Uterus (tissue), 2 donors: ENCODE measurements around the gene NUDT7.

Source experiments
- POLR2A ChIP-seq, 2 donors: fragments of 450-650 bp; IDR thresholded peaks; one replicate each; pipeline ENCODE4 v1.6.1; 2016; ENCODE audit warnings: antibody characterized with exemption in 2 of 2, mild to moderate bottlenecking in 1 of 2, moderate library complexity in 1 of 2
- TF ChIP-seq, protein P1 (sequence below), 4 experiments: fragments of 200-600 bp in 2 of 4; fragments of 450-650 bp in 2 of 4; sonication (generic) in 2 of 4; IDR thresholded peaks; one replicate each; pipeline ENCODE4 v1.5.1; 2016 to 2019; ENCODE audit warnings: antibody characterized with exemption in 4 of 4, mild to moderate bottlenecking in 2 of 4, moderate library complexity in 1 of 4

- TF ChIP-seq, protein P1, sequence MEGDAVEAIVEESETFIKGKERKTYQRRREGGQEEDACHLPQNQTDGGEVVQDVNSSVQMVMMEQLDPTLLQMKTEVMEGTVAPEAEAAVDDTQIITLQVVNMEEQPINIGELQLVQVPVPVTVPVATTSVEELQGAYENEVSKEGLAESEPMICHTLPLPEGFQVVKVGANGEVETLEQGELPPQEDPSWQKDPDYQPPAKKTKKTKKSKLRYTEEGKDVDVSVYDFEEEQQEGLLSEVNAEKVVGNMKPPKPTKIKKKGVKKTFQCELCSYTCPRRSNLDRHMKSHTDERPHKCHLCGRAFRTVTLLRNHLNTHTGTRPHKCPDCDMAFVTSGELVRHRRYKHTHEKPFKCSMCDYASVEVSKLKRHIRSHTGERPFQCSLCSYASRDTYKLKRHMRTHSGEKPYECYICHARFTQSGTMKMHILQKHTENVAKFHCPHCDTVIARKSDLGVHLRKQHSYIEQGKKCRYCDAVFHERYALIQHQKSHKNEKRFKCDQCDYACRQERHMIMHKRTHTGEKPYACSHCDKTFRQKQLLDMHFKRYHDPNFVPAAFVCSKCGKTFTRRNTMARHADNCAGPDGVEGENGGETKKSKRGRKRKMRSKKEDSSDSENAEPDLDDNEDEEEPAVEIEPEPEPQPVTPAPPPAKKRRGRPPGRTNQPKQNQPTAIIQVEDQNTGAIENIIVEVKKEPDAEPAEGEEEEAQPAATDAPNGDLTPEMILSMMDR (IDR thresholded peaks at IDR 0.05) = no peak
- TF ChIP-seq POLR2A (IDR thresholded peaks at IDR 0.05) = no peak
Observed at GRCh38 chr16:77682586-77682985, 39.7 kb upstream of the NUDT7 start.
